Mononuclear cell (primary cell): ENCODE data around the gene CCDC141. TPM values are rescaled to one million over a fixed set of nuclear protein-coding genes. Genes with fewer than 3 reads are reported as not detected.

Source experiments
- H3K27me3 ChIP-seq: 2 replicates; pipeline ENCODE4 v1.6.0; 2011; ENCODE audit warnings: low read length, control low read depth; ENCODE audit not compliant: insufficient read depth
- H3K4me1 ChIP-seq: 2 replicates; pipeline ENCODE4 v1.5.1; 2011; ENCODE audit warnings: mild to moderate bottlenecking, low read length, control low read depth; ENCODE audit not compliant: insufficient read depth
- H3K4me3 ChIP-seq: 2 replicates; pipeline ENCODE4 v1.5.1; 2011; ENCODE audit warnings: mild to moderate bottlenecking, low read length, moderate library complexity
- H3K9me3 ChIP-seq: 2 replicates; pipeline ENCODE4 v1.5.1; 2011; ENCODE audit warnings: low read depth, mild to moderate bottlenecking, control low read depth, low read length
- total RNA-seq: library from RNA; depleted of rRNA; stranded (reverse); fragments of >200 nt; gene quantifications from one replicate; pipeline ENCODE4 v1.2.3, GENCODE V29; 2012

The CCDC141 gene
- total RNA-seq, 1 donor: 33.9 TPM

DNA sequence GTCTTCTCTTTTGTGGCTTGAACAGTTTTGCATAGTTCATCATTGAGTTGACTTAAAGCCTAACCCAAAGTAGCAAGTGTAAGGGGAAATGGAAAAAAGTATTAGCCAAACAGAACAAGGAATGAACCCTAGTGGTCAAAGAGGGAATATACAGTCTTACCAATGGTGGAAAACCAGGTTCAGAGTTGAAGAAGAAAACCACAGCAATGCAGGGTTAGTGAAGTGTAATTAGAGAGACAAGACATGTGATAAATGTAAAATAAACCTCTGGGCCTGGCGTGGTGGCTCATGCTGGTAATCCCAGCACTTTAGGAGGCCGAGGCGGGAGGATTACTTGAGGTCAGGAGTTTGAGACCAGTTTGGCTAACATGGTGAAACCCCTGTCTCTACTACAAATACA, 245.1 kb downstream of the CCDC141 start:
- H3K9me3 ChIP-seq: no peaks in the 10 kb centered on the region
- H3K27me3 ChIP-seq: no peaks in the 10 kb centered on the region
- no peak overlapping the region for H3K4me3 ChIP-seq
- no peaks in the 10 kb centered on the region for H3K4me1 ChIP-seq

GRCh38 chr2:178800510-178800909, 249.4 kb downstream of the CCDC141 start:
- Histone ChIP-seq H3K9me3 (no peaks in the 10 kb centered on the region), H3K4me3 (no peak overlapping the region), H3K4me1 (no peaks in the 10 kb centered on the region), H3K27me3 (no peaks in the 10 kb centered on the region)

DNA sequence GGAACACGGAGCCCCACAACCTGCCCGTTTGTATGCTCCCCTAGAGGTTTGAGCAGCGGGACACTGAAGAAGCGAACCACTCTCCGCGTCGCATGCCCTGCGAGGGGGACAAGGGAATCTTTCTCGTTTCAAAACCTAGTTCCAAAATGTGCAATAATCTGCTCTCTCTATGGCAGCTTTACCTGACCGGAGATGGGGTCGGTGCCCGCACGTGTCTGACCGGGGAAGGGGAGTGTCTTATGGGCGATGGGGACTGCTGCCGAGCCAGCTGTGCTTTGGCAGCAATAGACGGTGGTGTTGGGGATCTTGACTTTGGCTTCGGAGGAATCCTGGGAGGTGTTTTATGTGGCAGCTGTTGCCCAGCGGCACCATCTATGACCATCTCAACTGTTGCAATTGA, 250.6 kb downstream of the CCDC141 start:
- Histone ChIP-seq H3K9me3 (no peaks in the 10 kb centered on the region), H3K4me1 (no peaks in the 10 kb centered on the region), H3K4me3 (no peak overlapping the region), H3K27me3 (no peaks in the 10 kb centered on the region)

- no peak overlapping the region for H3K4me3 ChIP-seq
- H3K27me3 ChIP-seq: no peaks in the 10 kb centered on the region
- no peaks in the 10 kb centered on the region for H3K9me3 ChIP-seq
- H3K4me1 ChIP-seq: no peaks in the 10 kb centered on the region
These were observed 253.8 kb downstream of the CCDC141 start for GRCh38 chr2:178796079-178796677.

GRCh38 chr2:178787934-178788333, 262.0 kb downstream of the CCDC141 start:
- Histone ChIP-seq H3K27me3 (no peaks in the 10 kb centered on the region), H3K4me1 (no peaks in the 10 kb centered on the region), H3K4me3 (no peak overlapping the region), H3K9me3 (no peaks in the 10 kb centered on the region)

GRCh38 chr2:178787155-178787554, 262.8 kb downstream of the CCDC141 start:
- H3K27me3 ChIP-seq: no peaks in the 10 kb centered on the region
- no peaks in the 10 kb centered on the region for H3K9me3 ChIP-seq
- no peaks in the 10 kb centered on the region for H3K4me1 ChIP-seq
- no peak overlapping the region for H3K4me3 ChIP-seq

DNA sequence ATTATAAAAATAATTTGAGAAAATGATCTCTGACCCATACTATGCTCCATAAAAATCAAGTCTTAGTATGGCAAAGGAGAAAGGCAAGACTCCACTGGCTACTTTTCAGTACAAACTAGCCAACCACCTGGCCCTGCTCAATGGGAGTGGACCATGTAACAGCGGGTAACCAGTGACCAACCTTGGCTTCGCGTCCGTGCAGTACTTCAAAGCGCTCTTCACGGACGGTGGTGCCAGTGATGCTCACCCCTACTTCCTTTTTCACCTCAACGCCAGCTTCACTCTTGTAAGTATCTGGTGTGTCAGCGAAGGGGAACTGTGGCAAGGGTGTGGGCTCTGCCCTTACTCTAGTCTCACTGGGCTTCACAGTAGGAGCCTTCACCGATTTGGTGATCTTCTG, 266.0 kb downstream of the CCDC141 start:
- H3K4me3 ChIP-seq: no peak overlapping the region
- H3K27me3 ChIP-seq: no peaks in the 10 kb centered on the region
- no peaks in the 10 kb centered on the region for H3K4me1 ChIP-seq
- no peaks in the 10 kb centered on the region for H3K9me3 ChIP-seq

GRCh38 chr2:178782236-178782635, 267.7 kb downstream of the CCDC141 start:
- Histone ChIP-seq H3K4me3 (no peak overlapping the region), H3K9me3 (no peaks in the 10 kb centered on the region), H3K27me3 (no peaks in the 10 kb centered on the region), H3K4me1 (no peaks in the 10 kb centered on the region)

Other genes starting within 250 kb of the CCDC141 start
- gene TTN, start 242.7 kb downstream of the CCDC141 start, total RNA-seq: 47.6 TPM
- 20.1 TPM for gene SESTD1, start 214.7 kb upstream of the CCDC141 start, total RNA-seq